Ectodermal cell (in vitro differentiated cells): ENCODE results near the gene CTAG1B. TPM values are rescaled to one million over a fixed set of nuclear protein-coding genes. Genes with fewer than 3 reads are reported as not detected.
"Not testable (repeated sequence)": the region's sequence is repeated elsewhere in the genome, so short reads cannot be mapped to it uniquely, and the experiment has no call there.

Source experiments
- H3K27ac ChIP-seq: 2 replicates; pipeline ENCODE4 v1.7.0; 2013; ENCODE audit warnings: mild to moderate bottlenecking, low read depth, low read length; ENCODE audit not compliant: insufficient read depth, poor library complexity, severe bottlenecking
- H3K27me3 ChIP-seq: 2 replicates; pipeline ENCODE4 v1.7.0; 2013; ENCODE audit warnings: mild to moderate bottlenecking, low read length; ENCODE audit not compliant: insufficient read depth, control insufficient read depth, poor library complexity, severe bottlenecking
- H3K36me3 ChIP-seq: one replicate; pipeline ENCODE4 v1.7.0; 2013; ENCODE audit warnings: low read length; ENCODE audit not compliant: control insufficient read depth, insufficient read depth
- H3K4me1 ChIP-seq: one replicate; pipeline ENCODE4 v1.7.0; 2013; ENCODE audit warnings: low read length; ENCODE audit not compliant: control insufficient read depth, insufficient read depth
- H3K4me3 ChIP-seq: 2 replicates; pipeline ENCODE4 v1.7.0; 2013; ENCODE audit warnings: low read depth, low read length, control low read depth; ENCODE audit not compliant: insufficient read depth
- H3K9me3 ChIP-seq: 2 replicates; pipeline ENCODE4 v1.7.0; 2013; ENCODE audit warnings: mild to moderate bottlenecking, low read length, moderate library complexity; ENCODE audit not compliant: control insufficient read depth
- WGBS, 2 experiments: methylation state at CpG; one replicate each; pipeline ENCODE4 v1.1.7; 2013; ENCODE audit warnings: missing lambda C conversion rate in 2 of 2; 5-methylcytosine and 5-hydroxymethylcytosine counted together
- polyA plus RNA-seq, 4 experiments: library from polyadenylated mRNA; stranded (reverse); fragments of 50-300 nt; gene quantifications; one replicate each; pipeline ENCODE4 v1.2.3, GENCODE V29; 2013

Gene CTAG1B
- not detected for polyA plus RNA-seq (2013, experiment 1 of 4)
- not detected for polyA plus RNA-seq (2013, experiment 2 of 4)
- polyA plus RNA-seq (2013, experiment 3 of 4): not detected
- not detected for polyA plus RNA-seq (2013, experiment 4 of 4)

DNA sequence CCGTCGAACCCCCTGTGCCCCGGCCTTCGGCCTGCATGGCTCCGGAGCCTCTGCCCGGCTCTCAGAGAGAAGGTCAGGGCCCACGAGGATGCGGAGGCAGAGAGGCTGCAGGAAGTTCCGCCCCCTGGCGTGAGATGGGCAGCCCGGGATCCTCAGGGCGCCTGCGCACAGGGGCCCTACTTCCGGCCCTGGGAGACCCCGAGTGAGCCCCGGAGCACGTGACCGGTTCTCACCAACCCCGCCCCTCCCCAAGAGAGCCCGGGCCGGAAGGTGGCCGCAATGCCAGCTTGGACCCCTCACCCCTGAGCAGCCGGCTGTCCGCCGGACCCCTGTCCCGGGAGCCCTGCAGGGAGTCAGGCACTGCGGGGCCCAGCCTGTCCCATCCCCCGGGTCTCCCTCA lies at the start of gene CTAG1B:
Gene CTAG1B (minus strand): TSS at position 101 of the 400 bp plus-strand sequence. CDS start 64 bp downstream, at position 37.
- H3K36me3 ChIP-seq, H3K27ac ChIP-seq, H3K4me3 ChIP-seq, H3K4me1 ChIP-seq, H3K27me3 ChIP-seq, H3K9me3 ChIP-seq: not testable (repeated sequence)
- WGBS, 2 experiments: no CpG with 5 or more reads among the region's 28 CpGs

DNA sequence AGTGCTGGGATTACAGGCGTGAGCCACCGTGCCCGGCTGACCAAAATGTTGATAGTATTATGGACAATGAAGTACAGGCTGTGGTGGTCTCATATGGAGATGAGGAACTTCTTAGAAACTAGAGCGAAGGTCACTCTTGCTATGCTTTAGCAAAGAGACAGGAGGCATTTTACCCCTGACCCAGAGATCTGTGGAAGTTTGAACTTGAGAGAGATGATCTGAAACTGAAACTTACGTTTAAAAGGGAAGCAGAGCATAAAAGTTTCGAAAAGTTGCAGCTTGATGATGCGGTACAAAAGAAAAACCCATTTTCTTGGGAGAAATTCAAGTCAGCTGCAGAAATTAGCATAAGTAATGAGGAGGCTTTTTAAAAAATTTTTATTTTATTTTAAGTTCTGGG lies 42.8 kb upstream of the CTAG1B start:
- Histone ChIP-seq H3K36me3 (no peaks in the 10 kb centered on the region), H3K4me1 (no peaks in the 10 kb centered on the region), H3K27me3 (no peaks in the 10 kb centered on the region), H3K9me3 (no peaks in the 10 kb centered on the region), H3K4me3 (no peak overlapping the region), H3K27ac (no peak overlapping the region)
- 90 to 95% methylated on average over 7 of the region's 7 CpGs for WGBS, 2 experiments

DNA sequence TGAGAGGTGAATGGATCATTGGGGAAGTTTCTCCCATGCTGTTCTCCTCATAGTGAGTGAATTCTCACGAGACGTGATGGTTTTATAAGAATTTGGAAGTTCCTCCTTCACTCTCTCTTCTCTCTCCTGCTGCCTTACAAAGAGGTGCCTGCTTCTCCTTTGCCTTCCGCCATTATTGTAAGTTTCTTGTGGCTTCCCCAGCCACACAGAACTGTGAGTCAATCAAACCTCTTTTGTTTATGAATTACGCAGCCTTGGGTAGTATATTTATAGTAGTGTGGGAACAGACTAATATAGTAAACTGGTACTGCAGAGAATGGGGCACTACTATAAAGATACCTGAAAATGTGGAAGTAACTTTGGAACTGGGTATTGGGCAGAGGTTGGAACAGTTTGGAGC lies 42.1 kb upstream of the CTAG1B start:
- no peaks in the 10 kb centered on the region for H3K4me1 ChIP-seq
- H3K27me3 ChIP-seq: no peaks in the 10 kb centered on the region
- H3K9me3 ChIP-seq: no peaks in the 10 kb centered on the region
- 87 to 95% methylated on average over 2 to 4 of the region's 4 CpGs for WGBS, 2 experiments
- no peaks in the 10 kb centered on the region for H3K36me3 ChIP-seq
- H3K27ac ChIP-seq: no peak overlapping the region
- no peak overlapping the region for H3K4me3 ChIP-seq

DNA sequence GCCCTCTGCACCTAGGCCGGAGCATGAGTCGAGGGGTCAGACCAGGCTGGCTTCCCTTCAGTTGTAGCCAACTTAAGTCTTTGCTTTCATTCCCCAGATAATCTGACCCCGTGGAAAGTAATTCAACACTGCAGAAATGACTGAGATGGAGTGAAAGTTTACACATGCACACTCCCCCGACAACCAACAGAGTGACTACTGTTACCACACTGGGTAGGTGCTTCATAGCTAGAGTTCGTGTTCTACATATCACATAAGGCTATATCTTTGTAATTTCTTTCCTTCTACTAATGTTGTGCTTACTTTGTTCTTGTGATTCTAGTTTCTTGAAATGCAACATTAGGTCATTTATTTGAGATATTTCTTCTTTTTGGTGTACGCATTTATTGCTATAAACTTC lies 41.5 kb upstream of the CTAG1B start:
- Histone ChIP-seq H3K4me3 (no peak overlapping the region), H3K4me1 (no peaks in the 10 kb centered on the region), H3K27me3 (no peaks in the 10 kb centered on the region), H3K36me3 (no peaks in the 10 kb centered on the region), H3K9me3 (no peaks in the 10 kb centered on the region), H3K27ac (no peak overlapping the region)
- WGBS, 2 experiments: 90 to 92% methylated on average over 4 to 6 of the region's 6 CpGs

DNA sequence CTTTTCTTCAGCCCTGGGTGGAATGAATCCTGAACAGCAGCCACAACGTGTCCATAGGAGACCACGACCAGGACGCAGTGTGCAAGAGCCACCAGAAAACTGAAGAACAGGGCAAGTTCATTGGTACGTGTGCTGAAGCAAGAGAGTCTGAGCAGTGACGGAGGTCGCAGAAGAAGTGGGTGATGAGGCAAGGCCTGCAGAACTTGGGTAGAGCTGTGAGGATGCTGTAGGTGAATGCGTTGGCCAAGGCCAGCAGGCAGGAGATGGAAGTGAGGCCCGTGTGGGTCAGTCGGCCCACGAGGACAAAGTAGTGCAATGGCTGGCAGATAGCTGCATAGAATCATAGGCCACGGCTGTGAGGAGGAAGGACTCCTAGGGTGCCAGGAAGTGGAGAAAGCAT lies 39.9 kb upstream of the CTAG1B start:
- no peak overlapping the region for H3K27ac ChIP-seq
- 93 to 96% methylated on average over 11 of the region's 11 CpGs for WGBS, 2 experiments

DNA sequence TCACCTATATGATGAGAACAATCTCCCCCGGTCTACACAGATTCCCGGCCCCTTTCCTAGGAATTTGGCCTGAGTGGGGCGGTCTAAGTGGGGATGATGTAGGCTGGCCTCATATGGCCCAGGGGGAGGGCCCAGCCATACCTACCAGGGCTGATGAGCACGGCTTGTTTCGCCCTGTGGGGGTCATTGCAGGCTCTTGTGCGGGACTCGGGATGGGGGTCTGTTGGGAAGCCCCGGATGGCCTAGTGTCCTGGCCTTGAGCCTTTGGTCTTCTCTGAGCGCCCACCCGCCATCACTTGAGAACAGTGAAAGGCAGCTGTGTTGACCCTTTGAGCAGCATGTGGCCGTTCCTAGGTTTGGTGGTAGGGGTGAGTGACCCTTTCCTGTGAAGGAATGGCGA lies 39.1 kb upstream of the CTAG1B start:
- no peaks in the 10 kb centered on the region for H3K4me1 ChIP-seq
- no peaks in the 10 kb centered on the region for H3K9me3 ChIP-seq
- H3K36me3 ChIP-seq: no peaks in the 10 kb centered on the region
- H3K4me3 ChIP-seq: no peak overlapping the region
- no peak overlapping the region for H3K27ac ChIP-seq
- WGBS, 2 experiments: 92 to 96% methylated on average over 12 of the region's 12 CpGs
- H3K27me3 ChIP-seq: no peaks in the 10 kb centered on the region

More for the DNA sequence above, 39.9 kb upstream of the CTAG1B start:
- no peaks in the 10 kb centered on the region for H3K4me1 ChIP-seq
- no peaks in the 10 kb centered on the region for H3K27me3 ChIP-seq
- no peaks in the 10 kb centered on the region for H3K9me3 ChIP-seq
- no peak overlapping the region for H3K4me3 ChIP-seq
- no peaks in the 10 kb centered on the region for H3K36me3 ChIP-seq

DNA sequence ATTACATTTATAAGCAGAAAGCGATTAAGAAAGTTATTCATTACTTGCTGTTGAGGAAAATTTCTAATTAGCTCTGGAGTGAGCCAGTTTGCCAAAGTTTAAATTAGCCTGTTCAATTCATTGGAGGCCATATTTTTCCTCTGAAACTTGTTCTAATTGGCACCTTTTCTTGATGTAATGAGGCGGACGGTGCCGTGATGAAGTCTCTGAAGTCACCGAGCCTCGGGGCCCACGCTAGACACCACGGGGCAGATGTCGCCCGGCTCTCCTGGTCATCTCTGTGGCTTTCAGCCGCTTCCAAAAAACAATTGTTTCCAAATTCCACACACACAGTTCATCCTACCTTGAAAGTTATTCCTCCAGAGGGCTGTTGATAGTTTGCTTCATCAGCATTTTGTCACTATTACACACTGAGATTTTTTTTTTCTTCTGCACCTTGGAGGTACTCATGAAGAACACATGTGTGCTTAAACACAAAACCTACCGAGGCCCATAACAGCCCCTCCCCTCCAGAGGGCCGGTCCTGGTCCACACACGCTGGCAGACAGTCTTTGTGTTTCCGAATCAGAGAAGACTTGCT lies 38.2 kb upstream of the CTAG1B start:
- no peaks in the 10 kb centered on the region for H3K36me3 ChIP-seq
- H3K27ac ChIP-seq: no peak overlapping the region
- no peaks in the 10 kb centered on the region for H3K4me1 ChIP-seq
- H3K9me3 ChIP-seq: no peaks in the 10 kb centered on the region
- H3K27me3 ChIP-seq: no peaks in the 10 kb centered on the region
- WGBS, 2 experiments: 92 to 97% methylated on average over 15 of the region's 15 CpGs
- H3K4me3 ChIP-seq: no peak overlapping the region

DNA sequence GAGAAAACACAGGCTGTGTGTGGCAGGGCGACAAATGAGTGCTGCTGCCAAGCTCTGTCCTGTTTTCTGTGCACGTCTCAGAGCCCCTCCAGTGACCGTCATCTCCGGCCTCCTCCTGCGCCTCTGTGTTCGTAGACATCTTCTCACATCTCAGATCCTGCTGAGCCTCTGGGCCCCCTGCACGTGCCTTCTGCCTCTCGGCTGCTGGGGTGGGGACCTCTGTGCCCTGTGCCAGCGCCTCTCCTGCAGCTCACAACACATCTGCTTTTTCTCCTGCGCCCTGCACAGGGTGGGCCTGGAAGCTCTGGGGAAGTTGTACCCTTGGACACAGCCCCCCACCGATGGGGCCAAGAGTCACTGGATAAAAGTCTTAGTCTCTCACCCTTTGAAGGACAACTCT lies 36.7 kb upstream of the CTAG1B start:
- WGBS, 2 experiments: 89 to 91% methylated on average over 11 of the region's 11 CpGs

DNA sequence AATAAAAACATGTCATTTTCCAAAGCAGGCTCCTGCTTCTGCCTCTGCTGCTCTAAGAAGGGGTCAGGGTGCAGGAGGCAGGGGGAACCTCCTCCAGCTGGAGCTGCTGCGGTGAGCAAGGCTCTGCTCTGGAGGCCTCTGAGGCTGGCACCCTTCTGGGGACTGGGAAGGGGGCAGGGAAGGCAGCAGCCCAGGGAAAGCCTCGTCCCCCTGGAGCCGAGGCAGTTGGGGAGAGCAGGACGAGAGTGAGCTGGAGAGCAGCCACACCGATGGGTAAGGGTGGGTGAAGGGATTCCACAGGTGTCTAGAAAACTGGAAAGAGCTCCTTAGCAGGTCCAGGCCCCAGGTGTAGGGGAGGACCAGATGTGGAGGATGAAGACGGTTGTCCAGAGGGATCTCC lies 36.3 kb upstream of the CTAG1B start:
- Histone ChIP-seq H3K4me3 (no peak overlapping the region), H3K27me3 (no peaks in the 10 kb centered on the region), H3K4me1 (no peaks in the 10 kb centered on the region), H3K36me3 (no peaks in the 10 kb centered on the region), H3K27ac (no peak overlapping the region), H3K9me3 (no peaks in the 10 kb centered on the region)
- 89% methylated on average over 6 of the region's 6 CpGs for WGBS, 2 experiments

More for the DNA sequence above, 36.7 kb upstream of the CTAG1B start:
- H3K9me3 ChIP-seq: no peaks in the 10 kb centered on the region
- no peaks in the 10 kb centered on the region for H3K36me3 ChIP-seq
- H3K27me3 ChIP-seq: no peaks in the 10 kb centered on the region
- no peak overlapping the region for H3K4me3 ChIP-seq
- H3K27ac ChIP-seq: no peak overlapping the region
- H3K4me1 ChIP-seq: no peaks in the 10 kb centered on the region

DNA sequence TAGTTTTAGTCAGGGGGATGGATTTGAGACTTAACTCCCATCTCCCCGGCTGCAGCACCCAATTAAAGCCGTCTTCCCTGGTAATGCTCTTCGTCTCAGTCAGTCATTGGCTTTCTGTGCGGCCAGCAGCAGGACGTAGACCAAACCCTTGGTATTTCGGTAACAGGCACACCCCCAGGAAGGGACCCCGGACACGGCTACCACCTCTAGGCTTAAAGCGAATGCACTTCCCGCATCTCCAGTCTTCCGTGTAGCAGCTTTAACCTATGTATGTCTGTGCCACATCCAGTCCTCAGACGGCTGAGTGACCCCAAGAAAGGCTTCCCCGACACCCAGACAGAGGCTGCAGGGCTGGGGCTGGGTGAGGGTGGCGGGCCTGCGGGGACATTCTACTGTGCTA lies 35.8 kb upstream of the CTAG1B start:
- Histone ChIP-seq H3K27ac (no peak overlapping the region), H3K36me3 (no peaks in the 10 kb centered on the region), H3K4me1 (no peaks in the 10 kb centered on the region), H3K27me3 (no peaks in the 10 kb centered on the region), H3K4me3 (no peak overlapping the region), H3K9me3 (no peaks in the 10 kb centered on the region)
- 93 to 95% methylated on average over 12 to 13 of the region's 15 CpGs for WGBS, 2 experiments

DNA sequence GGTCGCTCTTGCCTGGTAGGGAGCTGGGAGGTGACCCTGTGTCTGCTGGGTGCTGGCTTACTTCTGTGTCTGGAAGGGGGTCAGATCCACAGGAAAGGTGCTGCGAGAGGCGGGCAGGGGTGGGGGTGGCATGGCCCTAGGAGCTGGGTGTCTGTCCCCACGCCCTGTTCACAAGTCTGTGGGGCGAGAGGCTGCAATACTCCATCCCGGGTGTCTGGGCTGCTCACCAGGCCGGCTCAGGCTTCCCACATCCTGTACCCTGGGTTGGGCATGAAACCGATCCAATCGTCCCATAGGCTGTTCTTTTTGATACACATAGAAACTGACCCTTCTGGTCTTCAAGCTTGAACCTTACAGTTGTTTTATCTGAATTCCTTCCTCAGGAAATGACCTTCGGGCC lies 35.3 kb upstream of the CTAG1B start:
- no peak overlapping the region for H3K4me3 ChIP-seq
- WGBS, 2 experiments: 96% methylated on average over 10 of the region's 10 CpGs
- H3K36me3 ChIP-seq: no peaks in the 10 kb centered on the region
- H3K9me3 ChIP-seq: no peaks in the 10 kb centered on the region
- H3K27ac ChIP-seq: no peak overlapping the region
- H3K27me3 ChIP-seq: no peaks in the 10 kb centered on the region
- H3K4me1 ChIP-seq: no peaks in the 10 kb centered on the region
